GM12878 (cell line): ENCODE results near the gene PHOSPHO1. TPM values are rescaled to one million over a fixed set of nuclear protein-coding genes. Genes with fewer than 3 reads are reported as not detected.

Experiments
- ATAC-seq: fragments of 200-7000 bp; cut with Tn5 transposase; 3 replicates; pipeline ENCODE4 v1.9.1; 2020; ENCODE audit warnings: mild to moderate bottlenecking, moderate library complexity
- BruUV-seq: library from RNA; stranded (reverse); fragments of 400-500 nt; replicated peaks from 2 replicates; lab custom pipeline; 2021; lab: Mats Ljungman, UMichigan
- CTCF ChIA-PET: fragments of 300-600 bp; sonication (Branson Sonifier 250); formaldehyde crosslinking; extraction: SDS; loops from one replicate; lab custom pipeline; 2021; ENCODE audit warnings: inconsistent platforms; lab: Yijun Ruan, JAX
- POLR2A ChIA-PET: fragments of 350-600 bp; formaldehyde crosslinking; extraction: SDS; loops from one replicate; lab custom pipeline; 2021; ENCODE audit warnings: inconsistent platforms; lab: Charles Lee
- RAD21 ChIA-PET: fragments of 300-600 bp; sonication (Branson Sonifier 250); formaldehyde crosslinking; loops from one replicate; lab custom pipeline; 2023; ENCODE audit warnings: antibody characterized with exemption; ENCODE audit not compliant: unreplicated experiment; lab: Charles Lee
- SMC1A ChIA-PET: fragments of 300-600 bp; sonication (Branson Sonifier 250); formaldehyde crosslinking; loops from one replicate; lab custom pipeline; 2023; ENCODE audit not compliant: unreplicated experiment, uncharacterized antibody; lab: Charles Lee
- DNase-seq: peaks from one replicate; pipeline ENCODE4 v3.0.0-alpha.2; 2011; ENCODE audit warnings: low read depth, low spot score
- FAIRE-seq: peaks from 3 replicates; lab custom pipeline; 2011; peaks lifted over from hg19 to GRCh38; lab: Jason Lieb, UNC
- H2AFZ ChIP-seq: 2 replicates; pipeline ENCODE4 v1.6.0; 2011; ENCODE audit warnings: low read depth, low read length, control low read depth; ENCODE audit not compliant: control insufficient read depth
- H3K27ac ChIP-seq: 2 replicates; pipeline ENCODE4 v1.5.1; 2011; ENCODE audit warnings: control low read depth; ENCODE audit not compliant: control insufficient read depth, insufficient read depth
- H3K27me3 ChIP-seq, 2 experiments: replicated peaks in 1 of 2; 2 replicates each; pipeline versions ENCODE4 v1.6.0 to v1.6.1; 2011; ENCODE audit warnings: low read length in 1 of 2; ENCODE audit not compliant: control insufficient read depth in 2 of 2, insufficient read depth in 2 of 2
- H3K36me3 ChIP-seq, 2 experiments: 2 replicates each; pipeline ENCODE4 v1.5.1; 2011; ENCODE audit warnings: low read length in 1 of 2; ENCODE audit not compliant: control insufficient read depth in 2 of 2, insufficient read depth in 2 of 2
- H3K4me1 ChIP-seq: 2 replicates; pipeline ENCODE4 v1.6.1; 2011; ENCODE audit warnings: mild to moderate bottlenecking, low read length, moderate library complexity, mixed read lengths; ENCODE audit not compliant: control insufficient read depth, insufficient read depth
- H3K4me2 ChIP-seq: 2 replicates; pipeline ENCODE4 v1.6.0; 2011; ENCODE audit warnings: control low read depth; ENCODE audit not compliant: control insufficient read depth, insufficient read depth
- H3K4me3 ChIP-seq: fragments of 200-600 bp; sonication (generic); 2 replicates; pipeline ENCODE4 v1.5.1; 2016
- H3K79me2 ChIP-seq: 2 replicates; pipeline ENCODE4 v1.6.0; 2011; ENCODE audit warnings: low read length; ENCODE audit not compliant: control insufficient read depth, insufficient read depth
- H3K9ac ChIP-seq: 2 replicates; pipeline ENCODE4 v1.8.0; 2011; ENCODE audit warnings: low read length, control low read depth, mixed read lengths; ENCODE audit not compliant: control insufficient read depth, insufficient read depth
- H3K9me3 ChIP-seq: replicated peaks from 3 replicates; pipeline ENCODE4 v1.5.1; 2011; ENCODE audit warnings: mild to moderate bottlenecking, low read length; ENCODE audit not compliant: control insufficient read depth, insufficient read depth
- H4K20me1 ChIP-seq: 2 replicates; pipeline ENCODE4 v1.6.0; 2011; ENCODE audit not compliant: control insufficient read depth, insufficient read depth
- BMI1 ChIP-seq: fragments of 450-650 bp; IDR thresholded peaks from 2 replicates; pipeline ENCODE4 v1.6.1; 2016; ENCODE audit warnings: mild to moderate bottlenecking, moderate library complexity, borderline replicate concordance
- CHD1 ChIP-seq: IDR thresholded peaks from 2 replicates; pipeline ENCODE4 v1.6.1; 2012; ENCODE audit warnings: low read depth, low read length, improper control_type of control experiment
- EGR1 ChIP-seq, 2 experiments: IDR thresholded peaks; 1 replicate in 1 of 2; 2 replicates in 1 of 2; pipeline ENCODE4 v1.6.1; 2011 to 2012; ENCODE audit warnings: low read depth in 2 of 2, low read length in 2 of 2, borderline replicate concordance in 1 of 2, mild to moderate bottlenecking in 1 of 2, moderate library complexity in 1 of 2
- EZH2 ChIP-seq: IDR thresholded peaks from 2 replicates; pipeline ENCODE4 v1.6.1; 2012; ENCODE audit warnings: low read depth, mild to moderate bottlenecking, control low read depth, inconsistent platforms, low read length, borderline replicate concordance; ENCODE audit not compliant: control insufficient read depth
- IRF4 ChIP-seq: IDR thresholded peaks from 2 replicates; pipeline ENCODE4 v1.6.1; 2011; ENCODE audit warnings: low read depth, low read length
- KAT2A ChIP-seq: conservative IDR thresholded peaks from 2 replicates; pipeline ENCODE4 v1.6.1; 2011; ENCODE audit warnings: low read depth, low read length; ENCODE audit not compliant: control insufficient read depth
- MEF2B ChIP-seq: fragments of 450-650 bp; IDR thresholded peaks from 2 replicates; pipeline ENCODE4 v1.6.1; 2018; ENCODE audit warnings: mild to moderate bottlenecking, moderate library complexity; ENCODE audit not compliant: partially characterized antibody, poor library complexity, severe bottlenecking
- MTA2 ChIP-seq: fragments of 450-650 bp; IDR thresholded peaks from 2 replicates; pipeline ENCODE4 v1.6.1; 2016; ENCODE audit warnings: low read depth, mild to moderate bottlenecking, moderate library complexity
- NKRF ChIP-seq: fragments of 450-650 bp; conservative IDR thresholded peaks from 2 replicates; pipeline ENCODE4 v1.6.1; 2017; ENCODE audit warnings: mild to moderate bottlenecking, moderate library complexity
- SRF ChIP-seq, 2 experiments: IDR thresholded peaks; 2 replicates each; pipeline ENCODE4 v1.6.1; 2011; ENCODE audit warnings: low read depth in 2 of 2, low read length in 2 of 2, mild to moderate bottlenecking in 1 of 2, moderate library complexity in 1 of 2
- ZNF384 ChIP-seq: IDR thresholded peaks from 2 replicates; pipeline ENCODE4 v1.6.1; 2012; ENCODE audit warnings: low read depth, mild to moderate bottlenecking, low read length, improper control_type of control experiment, borderline replicate concordance
- WGBS: methylation state at CpG from one replicate; pipeline ENCODE4 v1.1.6; 2016; ENCODE audit warnings: low lambda C conversion rate; ENCODE audit not compliant: insufficient replicate concordance, insufficient coverage; ENCODE audit errors: missing lambda C conversion rate; 5-methylcytosine and 5-hydroxymethylcytosine counted together
- in situ Hi-C: fragments of 300-500 bp; cut with MboI; formaldehyde crosslinking; loops from 9 replicates; pipeline ENCODE4 v1.14.3; 2018; ENCODE audit warnings: mixed read lengths
- intact Hi-C: fragments of 100-400 bp; cut with micrococcal nuclease; formaldehyde crosslinking; loops from one replicate; pipeline ENCODE4 v1.14.2; 2022; ENCODE audit not compliant: unreplicated experiment
- polyA plus RNA-seq, 11 experiments: library from polyadenylated mRNA; depleted of rRNA in 4 of 11; unstranded in 6 of 11; stranded (reverse) in 5 of 11; fragments of >200 nt; fragmentation: Nextera tagmentation in 4 of 11; fragmentation: Illumina TruSeq in 1 of 11; extraction: Ambion mirVana in 4 of 11; extraction: Trizol in 1 of 11; gene quantifications; 1 replicate in 1 of 11; 2 replicates in 10 of 11; pipeline versions ENCODE4 v1.2.1 to v1.2.3, GENCODE V29; 2011 to 2016; ENCODE audit warnings: inconsistent platforms in 2 of 11, missing spikeins in 2 of 11, low read depth in 1 of 11
- total RNA-seq, 4 experiments: library from RNA; depleted of rRNA in 3 of 4; stranded (reverse); fragments of >200 nt in 3 of 4; fragmentation: Illumina TruSeq in 1 of 4; extraction: Trizol in 1 of 4; gene quantifications; 2 replicates each; pipeline versions ENCODE4 v1.2.1 to v1.2.3, GENCODE V29; 2013 to 2021
- TF ChIP-seq, protein P1 (sequence below): IDR thresholded peaks from 2 replicates; pipeline ENCODE4 v1.6.1; 2011; ENCODE audit warnings: mild to moderate bottlenecking, low read depth, low read length, moderate library complexity; ENCODE audit not compliant: insufficient replicate concordance
- TF ChIP-seq, protein P2 (sequence below): fragments of 450-650 bp; formaldehyde crosslinking; IDR thresholded peaks from 2 replicates; pipeline ENCODE4 v1.4.0; 2020; ENCODE audit warnings: mild to moderate bottlenecking, moderate library complexity

PHOSPHO1 gene
- total and polyA plus RNA-seq, 10 of the 15 experiments (the other 5 are each of a cell fraction or from before 2014, with no cell fraction given), result 0.03 to 1.5 (median 0.16) TPM; not detected in 2

DNA sequence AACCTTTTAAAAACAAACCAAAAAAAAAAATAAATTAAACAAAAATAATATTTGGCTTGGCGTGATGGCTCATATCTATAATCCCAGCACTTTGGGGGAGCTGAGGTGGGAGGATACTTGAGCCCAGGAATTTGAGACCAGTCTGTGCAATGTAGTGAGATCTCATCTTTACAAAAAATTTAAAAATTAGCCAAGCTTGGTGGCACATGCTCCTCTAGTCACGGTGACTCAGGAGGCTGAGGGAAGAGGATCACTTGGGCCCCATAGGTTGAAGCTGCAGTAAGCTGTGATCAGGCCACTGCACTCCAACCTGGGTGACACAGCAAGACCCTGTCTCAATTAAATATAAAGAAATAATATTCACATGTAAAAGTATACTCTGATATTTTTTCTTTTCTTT lies 32.4 kb downstream of the PHOSPHO1 start:
- 71% methylated on average over 2 of the region's 2 CpGs for WGBS
- TF ChIP-seq KAT2A (no peak), NKRF (no peak), SRF (IDR thresholded peaks at IDR 0.05; ENCODE audit: low read depth in 2 of 2, low read length in 2 of 2) (no peak), ZNF384 (no peak), CHD1 (no peak), MTA2 (no peak), EGR1 (IDR thresholded peaks at IDR 0.05; ENCODE audit: borderline replicate concordance in 1 of 2, low read depth in 2 of 2, low read length in 2 of 2) (no peak), EZH2 (no peak), MEF2B (no peak), BMI1 (no peak), IRF4 (no peak)
- TF ChIP-seq, protein P1, sequence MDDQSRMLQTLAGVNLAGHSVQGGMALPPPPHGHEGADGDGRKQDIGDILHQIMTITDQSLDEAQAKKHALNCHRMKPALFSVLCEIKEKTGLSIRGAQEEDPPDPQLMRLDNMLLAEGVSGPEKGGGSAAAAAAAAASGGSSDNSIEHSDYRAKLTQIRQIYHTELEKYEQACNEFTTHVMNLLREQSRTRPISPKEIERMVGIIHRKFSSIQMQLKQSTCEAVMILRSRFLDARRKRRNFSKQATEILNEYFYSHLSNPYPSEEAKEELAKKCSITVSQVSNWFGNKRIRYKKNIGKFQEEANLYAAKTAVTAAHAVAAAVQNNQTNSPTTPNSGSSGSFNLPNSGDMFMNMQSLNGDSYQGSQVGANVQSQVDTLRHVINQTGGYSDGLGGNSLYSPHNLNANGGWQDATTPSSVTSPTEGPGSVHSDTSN, result no peak
- TF ChIP-seq, protein P2, sequence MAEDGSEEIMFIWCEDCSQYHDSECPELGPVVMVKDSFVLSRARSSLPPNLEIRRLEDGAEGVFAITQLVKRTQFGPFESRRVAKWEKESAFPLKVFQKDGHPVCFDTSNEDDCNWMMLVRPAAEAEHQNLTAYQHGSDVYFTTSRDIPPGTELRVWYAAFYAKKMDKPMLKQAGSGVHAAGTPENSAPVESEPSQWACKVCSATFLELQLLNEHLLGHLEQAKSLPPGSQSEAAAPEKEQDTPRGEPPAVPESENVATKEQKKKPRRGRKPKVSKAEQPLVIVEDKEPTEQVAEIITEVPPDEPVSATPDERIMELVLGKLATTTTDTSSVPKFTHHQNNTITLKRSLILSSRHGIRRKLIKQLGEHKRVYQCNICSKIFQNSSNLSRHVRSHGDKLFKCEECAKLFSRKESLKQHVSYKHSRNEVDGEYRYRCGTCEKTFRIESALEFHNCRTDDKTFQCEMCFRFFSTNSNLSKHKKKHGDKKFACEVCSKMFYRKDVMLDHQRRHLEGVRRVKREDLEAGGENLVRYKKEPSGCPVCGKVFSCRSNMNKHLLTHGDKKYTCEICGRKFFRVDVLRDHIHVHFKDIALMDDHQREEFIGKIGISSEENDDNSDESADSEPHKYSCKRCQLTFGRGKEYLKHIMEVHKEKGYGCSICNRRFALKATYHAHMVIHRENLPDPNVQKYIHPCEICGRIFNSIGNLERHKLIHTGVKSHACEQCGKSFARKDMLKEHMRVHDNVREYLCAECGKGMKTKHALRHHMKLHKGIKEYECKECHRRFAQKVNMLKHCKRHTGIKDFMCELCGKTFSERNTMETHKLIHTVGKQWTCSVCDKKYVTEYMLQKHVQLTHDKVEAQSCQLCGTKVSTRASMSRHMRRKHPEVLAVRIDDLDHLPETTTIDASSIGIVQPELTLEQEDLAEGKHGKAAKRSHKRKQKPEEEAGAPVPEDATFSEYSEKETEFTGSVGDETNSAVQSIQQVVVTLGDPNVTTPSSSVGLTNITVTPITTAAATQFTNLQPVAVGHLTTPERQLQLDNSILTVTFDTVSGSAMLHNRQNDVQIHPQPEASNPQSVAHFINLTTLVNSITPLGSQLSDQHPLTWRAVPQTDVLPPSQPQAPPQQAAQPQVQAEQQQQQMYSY, result no peak
- Histone ChIP-seq H3K79me2 (no peaks in the 10 kb centered on the region), H4K20me1 (no peaks in the 10 kb centered on the region), H3K4me3 (no peak overlapping the region), H3K9me3 (no peaks in the 10 kb centered on the region), H3K27me3 (no peaks in the 10 kb centered on the region), H3K27ac (no peak overlapping the region), H3K9ac (no peak overlapping the region), H3K4me1 (peaks cover 28% of the 10 kb centered on the region), H2AFZ (no peak overlapping the region), H3K36me3 (no peaks in the 10 kb centered on the region), H3K4me2 (no peak overlapping the region)
- POLR2A ChIA-PET, result interaction anchor here (0.7 to 16.8 kb wide), 3 partner anchors 15 to 1024 kb away, joined by 3 to 537 read pairs (median 3); partner anchors contain the start of genes ABI3 and GNGT2
- RAD21 ChIA-PET, result interaction anchor here (0.7 to 12.9 kb wide), 4 partner anchors 15 to 170 kb away, joined by 3 to 355 read pairs (median 3); partner anchors contain the start of genes ABI3 and GNGT2
- no peak for DNase-seq
- FAIRE-seq, result no peak
- ATAC-seq, result no peak
- SMC1A ChIA-PET, result interaction anchor here (1.1 to 12.1 kb wide), 4 partner anchors 9 to 30 kb away, joined by 3 to 354 read pairs (median 3); partner anchors contain the start of genes ABI3 and GNGT2
- intact Hi-C loops (loop anchor here (10.0 kb wide), 1 partner anchor 303 kb away; the partner anchor contains the start of gene ATP5MC1), in situ Hi-C loops (no loop called here)
- CTCF ChIA-PET, result interaction anchor here (0.7 to 3.8 kb wide), 8 partner anchors 11 to 29 kb away, joined by 3 to 20 read pairs (median 4); no protein-coding TSS in a partner anchor
- BruUV-seq, result no TSS peak
